Measurements from ENCODE around the gene KLK15.

The KLK15 gene

GRCh38 chr19:50835103-50835784 is 1.9 kb upstream of the KLK15 start:
- H3K27ac ChIP-seq (ENCODE audit: low read depth, low read length) = no peak overlapping the region
- H3K4me1 ChIP-seq (ENCODE audit: control insufficient read depth in 5 of 5, insufficient read depth in 5 of 5, low read length in 5 of 5) = peaks cover 0 to 13% (median 11%) of the 10 kb centered on the region in 5 donors
- H3K4me3 ChIP-seq (ENCODE audit: low read depth in 1 of 5, low read length in 5 of 5) = peak overlapping the region; percentile 49 to 78 (median 67)
- H3K9me3 ChIP-seq (ENCODE audit: control insufficient read depth in 5 of 5, low read length in 5 of 5) = no peaks in the 10 kb centered on the region
- H3K9ac ChIP-seq (ENCODE audit: low read length in 5 of 5) = peak overlapping the region in 2 of 5 donors; percentile 39 to 41
- no peaks in the 10 kb centered on the region for H3K36me3 ChIP-seq (ENCODE audit: control insufficient read depth in 5 of 5, insufficient read depth in 5 of 5, low read length in 5 of 5)
- peaks cover 7 to 44% (median 38%) of the 10 kb centered on the region in 5 donors for H3K27me3 ChIP-seq (ENCODE audit: control insufficient read depth in 5 of 5, insufficient read depth in 4 of 5, low read length in 5 of 5)

GRCh38 chr19:50833802-50834167 is 411 bp upstream of the KLK15 start:
- peaks cover 0 to 13% (median 11%) of the 10 kb centered on the region in 5 donors for H3K4me1 ChIP-seq (ENCODE audit: control insufficient read depth in 5 of 5, insufficient read depth in 5 of 5, low read length in 5 of 5)
- H3K36me3 ChIP-seq (ENCODE audit: control insufficient read depth in 5 of 5, insufficient read depth in 5 of 5, low read length in 5 of 5) = no peaks in the 10 kb centered on the region
- no peak overlapping the region for H3K27ac ChIP-seq (ENCODE audit: low read depth, low read length)
- no peak overlapping the region for H3K9ac ChIP-seq (ENCODE audit: low read length in 5 of 5)
- no peak overlapping the region for H3K4me3 ChIP-seq (ENCODE audit: low read depth in 1 of 5, low read length in 5 of 5)
- H3K9me3 ChIP-seq (ENCODE audit: control insufficient read depth in 5 of 5, low read length in 5 of 5) = no peaks in the 10 kb centered on the region
- H3K27me3 ChIP-seq (ENCODE audit: control insufficient read depth in 5 of 5, insufficient read depth in 4 of 5, low read length in 5 of 5) = peaks cover 7 to 51% (median 39%) of the 10 kb centered on the region in 5 donors

GRCh38 chr19:50832666-50833065 is 708 bp downstream of the KLK15 start:
- Histone ChIP-seq H3K27ac (ENCODE audit: low read depth, low read length) (no peak overlapping the region), H3K9me3 (ENCODE audit: control insufficient read depth in 5 of 5, low read length in 5 of 5) (no peaks in the 10 kb centered on the region), H3K9ac (ENCODE audit: low read length in 5 of 5) (no peak overlapping the region), H3K36me3 (ENCODE audit: control insufficient read depth in 5 of 5, insufficient read depth in 5 of 5, low read length in 5 of 5) (no peaks in the 10 kb centered on the region), H3K4me1 (ENCODE audit: control insufficient read depth in 5 of 5, insufficient read depth in 5 of 5, low read length in 5 of 5) (peaks cover 0 to 13% (median 11%) of the 10 kb centered on the region in 5 donors), H3K27me3 (ENCODE audit: control insufficient read depth in 5 of 5, insufficient read depth in 4 of 5, low read length in 5 of 5) (peaks cover 7 to 50% (median 39%) of the 10 kb centered on the region in 5 donors), H3K4me3 (ENCODE audit: low read depth in 1 of 5, low read length in 5 of 5) (no peak overlapping the region)

DNA sequence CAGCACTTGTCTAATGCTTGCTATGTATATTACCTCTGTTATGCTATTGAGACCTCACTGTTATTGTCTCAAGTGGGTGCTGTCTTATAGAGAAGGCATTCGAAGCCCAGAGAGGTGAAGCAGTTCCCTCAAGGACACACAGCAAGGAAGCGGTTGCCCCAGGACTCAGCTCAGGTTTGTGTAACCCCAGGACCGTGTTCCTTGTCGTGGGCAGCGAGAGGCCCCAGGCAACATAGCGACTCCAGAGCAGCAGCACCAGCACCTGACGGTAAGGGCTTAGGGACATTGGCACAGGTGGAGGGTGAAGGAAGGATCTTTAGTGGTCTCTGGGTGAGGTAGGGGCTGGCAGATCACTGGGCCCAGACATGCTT is 2.4 kb downstream of the KLK15 start:
- H3K27ac ChIP-seq (ENCODE audit: low read depth, low read length) = no peak overlapping the region

DNA sequence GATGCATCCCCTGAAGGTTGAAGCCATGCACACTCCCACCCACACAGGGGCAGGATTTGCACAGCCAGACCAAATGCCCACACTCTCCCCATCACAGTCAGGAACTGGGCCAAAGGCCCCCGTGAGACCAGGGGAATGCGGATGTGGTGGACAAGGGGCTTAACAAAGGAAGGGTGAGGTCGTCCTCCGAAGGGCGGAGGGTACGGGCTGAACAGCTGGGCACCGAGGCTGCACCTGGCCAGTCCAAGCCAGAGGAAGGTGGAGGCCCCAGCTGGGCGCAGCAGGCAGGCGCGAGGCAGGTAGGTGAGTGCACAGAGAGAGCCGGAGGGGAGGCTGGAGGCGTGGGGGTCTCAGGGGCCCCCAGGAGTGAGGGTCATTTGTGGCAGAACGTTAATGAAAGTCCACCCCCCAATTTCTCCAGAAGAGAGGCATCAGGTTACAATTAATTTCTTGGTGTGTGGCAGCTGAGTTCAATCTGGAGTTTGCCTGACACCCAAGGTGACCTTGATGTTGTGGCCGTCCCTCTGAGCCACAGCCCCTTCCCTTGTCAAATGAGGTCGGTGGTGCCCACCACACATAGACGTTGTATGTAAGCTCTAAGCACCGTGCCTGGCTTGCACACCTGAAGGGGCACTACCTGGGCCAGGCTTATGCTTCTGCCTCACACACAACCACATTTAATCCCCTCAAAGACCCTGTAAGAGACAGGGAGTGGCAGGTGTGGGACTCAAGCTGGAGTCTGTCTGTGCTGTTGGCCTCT is 2.9 kb downstream of the KLK15 start:
- peaks cover 0 to 37% (median 30%) of the 10 kb centered on the region in 5 donors for H3K27me3 ChIP-seq (ENCODE audit: control insufficient read depth in 5 of 5, insufficient read depth in 4 of 5, low read length in 5 of 5)
- peaks cover 0 to 3% (median 3%) of the 10 kb centered on the region in 5 donors for H3K4me1 ChIP-seq (ENCODE audit: control insufficient read depth in 5 of 5, insufficient read depth in 5 of 5, low read length in 5 of 5)
- H3K9me3 ChIP-seq (ENCODE audit: control insufficient read depth in 5 of 5, low read length in 5 of 5) = no peaks in the 10 kb centered on the region
- H3K9ac ChIP-seq (ENCODE audit: low read length in 5 of 5) = no peak overlapping the region
- H3K4me3 ChIP-seq (ENCODE audit: low read depth in 1 of 5, low read length in 5 of 5) = no peak overlapping the region
- H3K36me3 ChIP-seq (ENCODE audit: control insufficient read depth in 5 of 5, insufficient read depth in 5 of 5, low read length in 5 of 5) = no peaks in the 10 kb centered on the region
- H3K27ac ChIP-seq (ENCODE audit: low read depth, low read length) = no peak overlapping the region

More for the DNA sequence above, 2.4 kb downstream of the KLK15 start:
- no peak overlapping the region for H3K4me3 ChIP-seq (ENCODE audit: low read depth in 1 of 5, low read length in 5 of 5)
- peaks cover 0 to 8% (median 7%) of the 10 kb centered on the region in 5 donors for H3K4me1 ChIP-seq (ENCODE audit: control insufficient read depth in 5 of 5, insufficient read depth in 5 of 5, low read length in 5 of 5)
- no peaks in the 10 kb centered on the region for H3K36me3 ChIP-seq (ENCODE audit: control insufficient read depth in 5 of 5, insufficient read depth in 5 of 5, low read length in 5 of 5)
- no peak overlapping the region for H3K9ac ChIP-seq (ENCODE audit: low read length in 5 of 5)
- no peaks in the 10 kb centered on the region for H3K9me3 ChIP-seq (ENCODE audit: control insufficient read depth in 5 of 5, low read length in 5 of 5)
- peaks cover 0 to 38% (median 31%) of the 10 kb centered on the region in 5 donors for H3K27me3 ChIP-seq (ENCODE audit: control insufficient read depth in 5 of 5, insufficient read depth in 4 of 5, low read length in 5 of 5)

GRCh38 chr19:50829801-50830200 is 3.6 kb downstream of the KLK15 start:
- peaks cover 0 to 34% (median 24%) of the 10 kb centered on the region in 5 donors for H3K27me3 ChIP-seq (ENCODE audit: control insufficient read depth in 5 of 5, insufficient read depth in 4 of 5, low read length in 5 of 5)
- H3K9me3 ChIP-seq (ENCODE audit: control insufficient read depth in 5 of 5, low read length in 5 of 5) = no peaks in the 10 kb centered on the region
- no peak overlapping the region for H3K4me3 ChIP-seq (ENCODE audit: low read depth in 1 of 5, low read length in 5 of 5)
- H3K9ac ChIP-seq (ENCODE audit: low read length in 5 of 5) = no peak overlapping the region
- H3K27ac ChIP-seq (ENCODE audit: low read depth, low read length) = no peak overlapping the region
- no peaks in the 10 kb centered on the region for H3K4me1 ChIP-seq (ENCODE audit: control insufficient read depth in 5 of 5, insufficient read depth in 5 of 5, low read length in 5 of 5)
- no peaks in the 10 kb centered on the region for H3K36me3 ChIP-seq (ENCODE audit: control insufficient read depth in 5 of 5, insufficient read depth in 5 of 5, low read length in 5 of 5)

DNA sequence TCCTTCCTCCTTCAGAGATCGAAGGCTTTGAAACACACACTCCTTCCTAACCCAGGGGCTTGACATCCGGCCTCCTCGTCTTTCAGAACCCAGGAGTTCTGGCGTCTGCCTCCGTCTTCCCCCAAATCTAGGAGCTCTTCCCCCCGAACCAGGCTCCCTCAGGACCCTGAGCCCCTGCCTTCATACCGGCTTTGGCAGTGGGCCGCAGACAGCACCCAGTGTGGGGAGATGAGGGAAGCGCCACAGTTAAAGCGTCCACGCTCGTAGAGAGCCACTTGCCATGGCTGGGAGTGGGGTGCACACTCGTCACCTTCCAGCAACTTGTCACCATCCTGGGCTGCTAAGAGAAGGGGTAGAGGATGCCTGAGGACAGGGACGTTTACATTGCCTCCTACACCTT is 5.9 kb downstream of the KLK15 start:
- H3K27me3 ChIP-seq (ENCODE audit: control insufficient read depth in 5 of 5, insufficient read depth in 4 of 5, low read length in 5 of 5) = peaks cover 0 to 32% (median 18%) of the 10 kb centered on the region in 5 donors
- H3K4me3 ChIP-seq (ENCODE audit: low read depth in 1 of 5, low read length in 5 of 5) = no peak overlapping the region
- no peaks in the 10 kb centered on the region for H3K9me3 ChIP-seq (ENCODE audit: control insufficient read depth in 5 of 5, low read length in 5 of 5)
- H3K27ac ChIP-seq (ENCODE audit: low read depth, low read length) = no peak overlapping the region
- no peaks in the 10 kb centered on the region for H3K4me1 ChIP-seq (ENCODE audit: control insufficient read depth in 5 of 5, insufficient read depth in 5 of 5, low read length in 5 of 5)
- H3K36me3 ChIP-seq (ENCODE audit: control insufficient read depth in 5 of 5, insufficient read depth in 5 of 5, low read length in 5 of 5) = no peaks in the 10 kb centered on the region
- no peak overlapping the region for H3K9ac ChIP-seq (ENCODE audit: low read length in 5 of 5)

- no peaks in the 10 kb centered on the region for H3K9me3 ChIP-seq (ENCODE audit: control insufficient read depth in 5 of 5, low read length in 5 of 5)
- no peak overlapping the region for H3K4me3 ChIP-seq (ENCODE audit: low read depth in 1 of 5, low read length in 5 of 5)
- peaks cover 0 to 39% (median 25%) of the 10 kb centered on the region in 5 donors for H3K27me3 ChIP-seq (ENCODE audit: control insufficient read depth in 5 of 5, insufficient read depth in 4 of 5, low read length in 5 of 5)
- no peaks in the 10 kb centered on the region for H3K4me1 ChIP-seq (ENCODE audit: control insufficient read depth in 5 of 5, insufficient read depth in 5 of 5, low read length in 5 of 5)
- no peak overlapping the region for H3K27ac ChIP-seq (ENCODE audit: low read depth, low read length)
- H3K36me3 ChIP-seq (ENCODE audit: control insufficient read depth in 5 of 5, insufficient read depth in 5 of 5, low read length in 5 of 5) = no peaks in the 10 kb centered on the region
- H3K9ac ChIP-seq (ENCODE audit: low read length in 5 of 5) = no peak overlapping the region
Measured at GRCh38 chr19:50826492-50827240, 6.7 kb downstream of the KLK15 start.

GRCh38 chr19:50823389-50824042 is 9.9 kb downstream of the KLK15 start, which contains the start of gene KLK1:
TSS of gene KLK1 (minus strand) at chr19:50823787. CDS start at chr19:50823748, 39 bp downstream.
- peaks cover 15 to 55% (median 50%) of the 10 kb centered on the region in 5 donors for H3K27me3 ChIP-seq (ENCODE audit: control insufficient read depth in 5 of 5, insufficient read depth in 4 of 5, low read length in 5 of 5)
- H3K4me3 ChIP-seq (ENCODE audit: low read depth in 1 of 5, low read length in 5 of 5) = no peak within 1 kb of the TSS
- no peak within 1 kb of the TSS for H3K9ac ChIP-seq (ENCODE audit: low read length in 5 of 5)
- H3K36me3 ChIP-seq (ENCODE audit: control insufficient read depth in 5 of 5, insufficient read depth in 5 of 5, low read length in 5 of 5) = no peaks in the 10 kb centered on the region
- H3K27ac ChIP-seq (ENCODE audit: low read depth, low read length) = no peak within 1 kb of the TSS
- peaks cover 0 to 3% (median 0%) of the 10 kb centered on the region in 5 donors for H3K4me1 ChIP-seq (ENCODE audit: control insufficient read depth in 5 of 5, insufficient read depth in 5 of 5, low read length in 5 of 5)
- H3K9me3 ChIP-seq (ENCODE audit: control insufficient read depth in 5 of 5, low read length in 5 of 5) = no peaks in the 10 kb centered on the region
